Measurements from ENCODE around the gene SEPSECS. TPM values are rescaled to one million over a fixed set of nuclear protein-coding genes. Genes with fewer than 3 reads are reported as not detected.
A peak's percentile ranks its signal among the peaks of the same experiment; 100 is the strongest.

Gene SEPSECS
- total RNA-seq, 1 experiment from 2014 or later: 7.0 TPM

DNA sequence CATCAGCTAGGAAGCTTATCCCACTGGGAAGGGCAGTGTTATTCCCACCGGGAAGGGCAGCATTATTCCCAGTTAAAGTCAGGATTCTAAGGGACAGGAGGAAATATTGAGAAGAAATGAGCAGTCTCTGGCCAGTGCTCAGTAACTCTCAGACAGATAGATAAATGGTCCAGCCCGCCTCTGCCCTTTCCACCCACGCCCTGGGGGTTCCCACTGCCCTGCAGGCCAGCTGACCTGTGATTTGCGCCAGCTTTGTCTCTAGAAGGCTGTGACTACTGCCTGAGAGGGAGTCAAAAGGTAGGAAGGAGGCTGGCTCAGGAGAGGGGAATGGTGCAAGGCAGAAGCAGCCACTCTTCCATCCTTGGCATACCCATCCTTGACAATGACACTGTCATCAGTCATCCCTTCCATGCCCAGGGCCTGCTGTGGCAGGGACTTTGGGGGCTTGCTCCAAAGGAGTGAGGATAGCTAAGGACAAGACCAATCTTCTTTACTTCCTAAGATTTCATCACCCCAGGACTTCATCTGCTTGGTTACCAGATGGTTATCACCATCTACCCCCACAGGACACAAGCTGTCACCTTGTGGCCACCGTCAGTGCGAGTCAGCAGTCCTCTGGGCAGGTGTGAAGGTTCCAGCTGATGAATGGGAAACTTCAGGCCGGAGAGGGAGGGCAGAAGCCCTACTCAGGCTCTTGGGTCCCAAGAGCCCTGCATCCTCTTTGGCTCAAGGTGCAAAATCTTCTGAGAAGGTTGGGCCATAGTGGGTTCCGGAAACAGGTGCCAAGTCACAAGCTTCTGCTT is 49.5 kb downstream of the SEPSECS start:
- no peak for DNase-seq (ENCODE audit: low read depth)

DNA sequence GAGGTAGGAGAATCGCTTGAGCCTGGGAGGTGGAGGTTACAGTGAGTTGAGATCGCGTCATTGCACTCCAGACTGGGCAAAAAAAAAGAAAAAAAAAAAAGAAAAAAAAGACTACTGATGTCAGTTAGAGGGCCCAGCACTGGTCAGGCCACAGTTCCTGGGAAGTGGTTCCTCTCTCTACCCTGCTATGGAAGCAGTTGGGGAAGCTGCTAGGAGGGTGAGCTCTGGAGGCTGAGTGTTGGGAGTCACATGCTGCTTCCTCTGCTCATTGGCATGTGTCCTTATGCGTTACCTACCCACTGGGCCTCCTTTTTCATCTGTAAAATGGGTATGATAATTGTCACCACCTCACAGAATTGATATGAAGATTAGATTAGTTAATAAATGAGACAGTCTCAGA is 50.7 kb downstream of the SEPSECS start:
- DNase-seq (ENCODE audit: low read depth): no peak

DNA sequence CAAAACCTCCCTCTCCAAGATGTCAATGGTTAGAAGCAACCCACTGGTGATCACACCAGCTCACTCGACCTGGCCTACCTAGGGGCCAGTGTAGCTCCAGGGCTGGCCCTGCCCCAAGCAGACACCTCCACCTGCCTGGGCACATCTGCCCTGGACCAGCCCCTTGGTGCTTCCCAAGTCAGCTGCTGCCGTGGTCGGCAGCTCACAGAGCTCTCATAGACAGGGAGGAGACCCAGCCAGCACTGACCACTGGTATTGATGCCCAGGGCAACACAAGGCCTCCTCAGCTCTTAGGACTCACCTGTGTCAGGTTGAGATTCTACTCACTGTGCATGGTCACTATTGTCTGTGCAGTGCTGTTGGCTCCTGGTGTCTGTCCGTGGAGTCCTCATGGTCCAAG is 51.7 kb downstream of the SEPSECS start:
- no peak for DNase-seq (ENCODE audit: low read depth)

DNA sequence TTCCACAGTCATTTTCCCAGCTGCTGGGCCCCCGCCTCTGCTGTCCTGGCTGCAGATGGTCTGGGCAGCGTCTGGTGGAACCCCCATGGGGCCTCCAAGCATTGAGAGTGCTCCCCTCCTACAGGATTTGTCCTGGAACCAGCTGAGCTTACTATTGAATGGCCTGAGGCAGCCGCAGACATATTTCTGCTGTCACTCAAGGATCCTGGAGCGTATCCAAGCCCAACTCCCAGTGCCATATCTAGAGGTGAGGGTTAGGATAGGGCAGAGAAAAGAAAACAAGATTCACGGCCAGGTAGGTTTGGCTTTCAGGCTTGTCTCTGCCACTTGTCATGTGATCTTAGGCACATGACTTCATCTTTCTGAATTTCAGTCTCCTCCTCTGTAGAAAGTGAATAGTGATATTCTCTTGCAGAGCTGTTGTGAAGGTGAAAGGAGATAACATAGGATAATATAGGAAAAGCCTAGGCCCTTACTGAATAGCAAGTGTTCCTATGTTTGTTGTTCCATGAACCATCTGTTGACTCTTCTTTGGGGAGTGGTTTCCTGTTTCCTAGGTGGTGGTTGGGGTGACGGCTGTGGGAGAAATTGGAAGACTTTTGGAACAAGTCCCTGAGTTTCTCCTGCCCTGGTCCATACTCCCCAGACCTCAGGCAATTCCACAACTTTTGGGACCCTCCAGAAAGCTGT is 52.3 kb downstream of the SEPSECS start:
- peak; percentile 10 for DNase-seq (ENCODE audit: low read depth)

DNA sequence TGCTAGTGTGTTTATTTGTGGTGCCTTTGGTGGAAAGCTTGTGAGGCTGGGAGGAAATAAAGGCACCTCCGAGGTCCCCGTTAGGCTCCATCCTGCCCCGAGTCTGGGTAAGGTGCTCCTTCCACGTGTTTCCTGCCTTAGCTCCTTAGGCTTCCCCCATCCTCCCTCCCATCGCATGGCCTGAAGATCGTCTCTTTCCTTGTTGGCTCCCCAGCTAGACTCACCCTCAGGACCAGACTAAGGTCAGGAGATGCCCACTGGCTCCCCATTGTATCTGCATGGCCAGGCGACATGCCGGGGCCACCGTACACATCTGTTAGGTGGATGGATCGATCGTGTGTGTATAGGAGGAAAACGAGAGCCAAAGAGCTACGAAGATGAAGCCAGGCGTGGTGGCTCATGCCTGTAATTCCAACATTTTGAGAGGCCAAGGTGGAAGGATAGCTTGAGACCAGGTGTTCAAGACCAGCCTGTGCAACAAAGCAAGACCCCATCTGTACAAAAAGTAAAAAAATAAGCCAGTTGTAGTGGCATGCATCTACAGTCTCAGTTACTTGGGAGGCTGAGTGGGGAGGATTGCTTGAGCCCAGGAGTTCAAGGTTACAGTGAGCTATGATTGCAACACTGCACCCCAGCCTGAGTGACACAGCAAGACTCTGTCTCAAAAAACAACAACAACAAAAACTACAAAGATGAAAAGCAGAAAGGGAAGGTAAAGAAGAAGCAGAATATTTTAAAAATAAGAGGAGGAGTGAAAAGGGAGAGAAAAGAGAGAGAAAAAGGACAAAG is 53.7 kb downstream of the SEPSECS start:
- DNase-seq (ENCODE audit: low read depth): no peak

DNA sequence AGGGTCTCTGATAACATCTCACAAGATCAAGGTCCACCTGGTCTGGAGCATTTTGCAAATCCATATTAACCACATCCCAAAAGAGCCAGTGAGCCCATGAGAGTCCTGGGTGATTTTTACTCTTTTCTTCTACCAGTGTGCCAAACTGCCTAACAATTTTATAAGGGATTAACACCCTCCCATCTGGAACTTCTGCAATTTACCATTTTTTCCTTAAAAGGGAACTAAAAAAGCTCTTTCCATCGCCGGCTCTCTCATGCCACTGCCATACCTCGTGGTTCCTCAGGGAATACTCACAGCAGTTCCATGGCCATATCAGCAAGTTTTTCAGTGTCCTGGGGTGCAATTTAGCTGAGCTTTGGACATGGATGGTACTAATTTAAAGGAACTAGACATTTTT is 55.7 kb downstream of the SEPSECS start:
- DNase-seq (ENCODE audit: low read depth): no peak

DNA sequence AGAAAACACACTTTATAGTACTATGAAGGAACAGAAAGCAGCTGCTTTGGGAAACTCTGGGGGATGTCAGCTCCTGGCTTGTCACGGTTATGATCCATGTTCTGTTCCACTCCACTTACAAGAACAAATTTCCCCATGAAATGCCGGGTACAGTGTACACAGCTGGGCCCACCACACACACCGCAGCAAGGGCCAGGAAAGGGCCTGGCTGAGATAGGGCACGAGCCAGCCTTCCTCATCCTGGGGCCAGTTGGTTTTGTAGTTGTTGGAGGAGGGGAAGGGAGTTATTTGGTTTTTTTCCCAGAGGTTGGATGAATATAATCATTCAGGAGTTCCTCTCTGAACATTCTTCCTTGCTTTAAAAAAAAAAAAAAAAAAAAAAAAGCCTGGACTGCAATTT is 56.8 kb downstream of the SEPSECS start:
- DNase-seq (ENCODE audit: low read depth): no peak

DNA sequence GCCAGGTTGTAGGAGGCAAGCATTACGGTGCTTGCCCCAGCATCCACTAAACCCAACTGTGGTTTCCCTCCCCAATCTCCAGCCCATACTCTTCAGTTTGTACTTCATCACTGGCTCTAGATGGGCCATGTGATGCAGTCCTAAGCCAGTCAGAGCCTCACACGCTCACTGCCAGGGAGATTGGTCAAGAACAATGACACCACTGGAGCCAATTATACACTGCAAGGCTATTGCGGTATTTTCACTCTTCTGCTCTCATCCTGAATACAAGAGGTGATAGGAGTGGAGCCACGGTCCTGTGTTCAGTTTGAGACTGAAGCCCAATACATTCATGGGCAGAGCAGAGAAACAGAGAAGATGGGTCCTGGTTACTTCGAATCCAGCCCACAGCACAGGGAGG is 58.4 kb downstream of the SEPSECS start:
- DNase-seq (ENCODE audit: low read depth): no peak

DNA sequence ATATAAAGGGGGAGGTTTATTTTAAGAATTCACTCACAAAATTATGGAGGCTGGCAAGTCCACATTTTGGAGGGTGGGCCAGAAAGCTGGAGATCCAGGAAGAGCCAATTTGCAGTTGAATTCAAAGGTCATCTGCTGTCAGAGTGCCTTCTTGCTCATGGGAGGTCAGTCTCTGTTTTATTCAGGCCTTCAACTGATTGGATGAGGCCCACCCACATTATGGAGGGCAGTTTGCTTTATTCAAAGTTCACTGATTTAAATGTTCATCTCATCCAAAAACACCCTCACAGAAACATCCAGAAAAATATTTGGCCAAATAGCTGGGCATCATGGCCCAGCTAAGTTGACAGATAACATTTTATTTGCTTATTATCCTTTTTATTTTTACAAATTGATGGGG is 59.5 kb downstream of the SEPSECS start:
- DNase-seq (ENCODE audit: low read depth): no peak

DNA sequence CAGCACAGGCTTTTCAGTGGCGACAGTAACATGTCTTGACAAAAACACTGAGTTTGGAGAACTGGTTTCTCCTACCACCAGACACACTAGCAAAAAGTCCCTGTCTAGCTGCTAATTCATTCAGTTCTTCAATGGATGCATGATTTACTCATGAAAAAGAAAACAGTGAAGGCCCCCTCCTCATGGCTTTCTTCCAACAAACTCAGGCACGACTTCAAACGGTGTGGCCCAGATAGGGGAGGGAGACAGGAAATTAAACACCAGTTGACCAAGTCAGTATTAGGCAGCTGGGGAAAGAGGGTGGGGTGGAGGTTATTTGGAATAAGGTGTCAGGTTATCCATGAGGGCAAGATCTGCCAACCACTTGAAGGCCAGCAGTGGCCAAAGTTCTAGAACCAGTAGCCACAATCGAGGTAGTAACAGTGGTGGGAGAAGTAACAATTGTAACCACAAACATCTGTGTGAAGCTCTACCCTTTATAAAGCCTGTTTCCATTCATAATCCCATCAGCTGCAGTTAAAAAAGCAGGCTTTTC is 60.2 kb downstream of the SEPSECS start:
- no peak for DNase-seq (ENCODE audit: low read depth)

DNA sequence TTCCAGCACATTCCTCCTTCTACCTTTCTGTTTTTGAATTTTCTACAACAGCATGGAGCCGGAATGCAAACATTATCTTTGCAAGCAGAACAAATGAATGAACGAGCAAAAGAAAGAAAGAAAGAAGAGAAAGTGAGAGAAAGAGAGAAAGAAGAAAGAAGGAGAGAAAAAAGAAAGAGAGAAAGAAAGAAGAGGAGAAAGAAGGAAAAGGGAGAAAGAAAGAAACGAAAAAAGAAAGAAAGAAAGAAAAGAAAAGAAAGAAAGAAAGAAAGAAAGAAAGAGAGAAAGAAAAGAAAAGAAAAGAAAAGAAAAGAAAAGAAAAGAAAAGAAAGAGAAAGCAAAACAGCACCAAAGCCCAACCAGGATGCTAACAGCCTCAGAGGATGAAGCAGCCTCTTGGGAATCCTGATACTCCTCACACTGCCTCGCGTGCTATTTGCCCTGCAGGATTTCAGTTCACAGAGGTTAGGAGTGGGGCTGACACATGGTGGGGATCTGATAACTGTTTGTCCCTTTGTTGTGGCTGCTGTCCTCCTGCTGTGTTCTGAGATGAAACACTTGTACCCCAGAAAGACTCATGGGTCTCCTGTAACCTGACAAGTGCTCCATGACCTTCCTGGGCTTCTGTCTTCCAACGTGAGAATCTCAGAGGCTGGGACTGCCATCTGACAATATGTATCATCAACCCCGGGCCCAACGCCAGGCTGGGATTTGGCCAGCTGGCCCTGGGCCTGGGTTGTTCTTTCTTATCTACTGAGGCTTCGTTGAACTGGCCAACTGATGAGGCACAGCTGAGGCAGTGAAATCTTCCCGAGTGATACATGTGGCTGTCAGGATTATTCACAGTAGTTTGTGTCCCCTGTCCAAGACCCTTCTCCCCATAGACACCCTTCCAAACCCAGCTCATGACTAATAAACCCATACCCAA is 61.0 kb downstream of the SEPSECS start:
- DNase-seq (ENCODE audit: low read depth): peak; percentile 69

DNA sequence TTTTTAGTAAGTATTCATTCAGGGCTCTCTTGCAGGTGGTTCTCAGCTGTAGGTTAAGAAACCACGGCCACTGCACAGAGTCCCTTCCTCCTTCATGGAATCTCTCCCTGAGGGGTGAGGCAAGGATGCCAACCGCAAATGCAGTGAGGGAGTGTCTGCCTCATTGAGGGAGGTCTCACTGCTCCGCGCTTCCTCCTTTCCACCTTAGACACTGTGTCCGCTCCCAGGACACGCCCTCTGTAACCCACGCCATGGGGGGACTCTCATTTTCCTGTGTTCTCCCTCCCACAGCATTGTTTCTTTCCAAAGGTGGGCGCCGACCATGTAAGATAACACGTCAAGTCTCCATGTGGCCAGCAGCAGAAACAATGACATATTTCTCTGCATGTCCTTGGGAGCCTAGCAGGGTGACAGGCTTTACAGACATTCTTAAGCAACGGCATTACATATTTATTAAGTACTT is 63.2 kb downstream of the SEPSECS start:
- DNase-seq (ENCODE audit: low read depth): no peak

DNA sequence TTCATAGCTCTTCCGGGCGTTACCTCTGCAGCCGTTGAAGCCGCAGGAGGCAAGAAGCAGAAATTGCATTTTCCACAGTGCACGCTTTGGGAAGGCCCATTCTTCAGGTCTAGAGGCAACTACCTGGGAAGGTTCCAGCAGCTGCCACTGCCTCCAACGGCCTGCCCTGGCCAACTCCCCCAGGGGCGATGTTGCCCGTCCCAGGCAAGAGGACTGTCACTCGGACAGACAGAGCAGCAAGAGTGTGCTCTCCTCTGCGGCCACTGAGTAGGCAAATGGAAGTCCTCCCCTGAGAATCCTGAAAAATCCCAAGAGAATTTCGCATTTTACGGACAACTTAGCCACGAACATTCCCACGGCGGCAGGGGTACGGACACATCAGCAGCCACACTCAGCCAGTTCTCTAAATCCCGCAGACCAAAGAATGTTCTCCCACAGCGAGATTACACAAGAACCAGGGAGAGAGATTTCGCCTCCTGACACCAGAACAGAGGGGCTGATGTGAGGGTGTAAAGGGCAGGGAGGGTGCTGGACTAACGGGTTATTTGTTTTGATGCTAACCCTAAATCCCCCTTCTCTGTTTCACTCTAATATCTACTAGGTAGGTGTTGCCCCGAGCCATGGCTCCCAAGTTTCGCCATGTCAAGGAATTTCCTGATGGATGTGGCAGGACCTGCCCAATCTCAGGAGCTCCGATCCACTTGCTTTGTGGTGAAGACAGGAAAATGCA is 63.8 kb downstream of the SEPSECS start:
- DNase-seq (ENCODE audit: low read depth): no peak

DNA sequence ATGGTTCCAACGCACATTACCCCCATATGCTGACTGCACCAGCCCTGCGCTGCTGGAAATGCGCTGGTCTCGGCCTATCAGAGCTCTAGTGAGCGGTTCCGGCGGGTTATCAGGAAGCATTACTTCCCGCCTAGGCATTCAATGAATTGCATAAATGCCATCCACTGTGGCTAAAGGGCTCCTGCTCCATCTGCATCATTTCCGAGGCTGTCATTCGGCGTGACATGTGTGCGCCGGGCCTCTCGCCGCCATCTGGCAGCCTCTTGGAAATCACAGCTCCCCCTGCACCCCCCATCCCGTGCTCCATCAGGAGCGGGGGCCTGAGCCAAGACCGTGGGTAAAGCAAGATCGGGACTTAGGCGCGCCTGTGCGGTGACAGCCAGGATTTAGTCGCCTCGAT is 64.4 kb downstream of the SEPSECS start:
- no peak for DNase-seq (ENCODE audit: low read depth)

DNA sequence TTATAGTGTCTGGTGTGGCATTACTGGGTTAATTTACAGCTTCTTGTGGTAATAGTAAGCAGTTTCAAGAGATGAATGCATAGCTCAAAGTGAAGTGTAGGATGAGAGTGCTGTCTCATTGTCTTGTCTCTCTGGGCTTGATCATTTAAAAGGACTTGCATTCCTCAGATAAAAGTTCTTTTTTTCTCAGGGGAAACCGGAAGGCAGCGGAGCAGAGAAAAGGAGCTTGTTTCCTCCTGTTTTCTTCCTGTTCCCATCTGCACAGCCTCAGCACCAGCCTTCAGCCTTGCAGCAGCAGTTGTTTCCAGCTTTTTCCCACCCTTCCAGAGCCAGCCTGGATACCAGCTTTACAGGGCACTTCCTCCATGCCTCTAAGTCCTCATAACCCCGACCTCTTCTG is 68.1 kb downstream of the SEPSECS start:
- no peak for DNase-seq (ENCODE audit: low read depth)

DNA sequence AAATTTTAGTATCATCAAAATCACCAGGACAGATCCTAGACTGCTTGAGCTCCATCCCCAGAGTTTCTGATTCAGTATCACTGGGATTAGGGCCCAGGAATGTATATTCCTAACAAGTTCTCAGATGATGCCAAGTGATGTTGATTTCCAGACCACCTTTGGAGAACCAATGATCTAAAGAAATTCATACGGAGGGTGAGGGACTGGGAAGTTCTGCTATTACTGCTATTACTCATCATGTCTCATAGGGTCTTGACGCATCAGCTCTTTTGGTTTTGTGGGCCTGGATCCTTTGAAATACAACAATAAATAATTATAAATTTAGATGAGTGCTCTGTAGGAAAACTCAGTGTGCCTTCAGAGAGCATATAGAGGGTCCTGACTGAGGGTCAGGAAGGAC is 69.7 kb downstream of the SEPSECS start:
- peak; percentile 34 for DNase-seq (ENCODE audit: low read depth)

DNA sequence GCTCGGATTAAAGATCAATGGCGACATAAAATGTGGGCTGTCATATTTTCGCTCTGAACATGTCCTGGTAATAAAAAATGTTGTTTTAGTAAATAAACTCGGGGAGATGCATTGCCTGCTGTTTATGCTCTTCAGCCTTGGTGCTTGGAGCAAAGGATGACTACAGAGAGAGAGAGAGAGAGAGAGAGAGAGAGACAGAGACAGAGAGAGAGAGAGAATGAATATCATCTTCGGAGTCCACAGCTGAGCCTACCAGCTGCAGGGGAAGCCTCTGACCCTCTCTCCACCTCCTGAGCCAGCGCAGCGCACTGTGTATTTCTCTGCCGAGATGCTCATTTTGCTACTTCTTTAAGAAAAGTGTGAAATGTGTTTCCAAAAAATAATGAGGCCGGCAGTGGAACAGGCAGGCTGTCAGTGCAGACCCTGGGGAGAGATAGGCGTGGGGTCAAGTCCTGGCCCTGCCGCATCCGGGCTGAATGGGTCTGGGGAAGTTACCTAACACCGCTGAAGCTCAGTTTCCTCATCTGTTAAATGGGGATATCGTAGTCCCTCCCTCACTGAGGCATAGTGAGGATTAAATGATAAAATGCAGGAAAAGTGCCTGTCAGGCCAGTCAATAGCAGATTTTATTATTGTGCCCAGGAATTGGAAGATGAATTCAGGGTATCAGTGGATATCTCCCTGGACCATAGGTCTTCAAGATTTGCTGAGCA is 71.0 kb downstream of the SEPSECS start:
- DNase-seq (ENCODE audit: low read depth): no peak

DNA sequence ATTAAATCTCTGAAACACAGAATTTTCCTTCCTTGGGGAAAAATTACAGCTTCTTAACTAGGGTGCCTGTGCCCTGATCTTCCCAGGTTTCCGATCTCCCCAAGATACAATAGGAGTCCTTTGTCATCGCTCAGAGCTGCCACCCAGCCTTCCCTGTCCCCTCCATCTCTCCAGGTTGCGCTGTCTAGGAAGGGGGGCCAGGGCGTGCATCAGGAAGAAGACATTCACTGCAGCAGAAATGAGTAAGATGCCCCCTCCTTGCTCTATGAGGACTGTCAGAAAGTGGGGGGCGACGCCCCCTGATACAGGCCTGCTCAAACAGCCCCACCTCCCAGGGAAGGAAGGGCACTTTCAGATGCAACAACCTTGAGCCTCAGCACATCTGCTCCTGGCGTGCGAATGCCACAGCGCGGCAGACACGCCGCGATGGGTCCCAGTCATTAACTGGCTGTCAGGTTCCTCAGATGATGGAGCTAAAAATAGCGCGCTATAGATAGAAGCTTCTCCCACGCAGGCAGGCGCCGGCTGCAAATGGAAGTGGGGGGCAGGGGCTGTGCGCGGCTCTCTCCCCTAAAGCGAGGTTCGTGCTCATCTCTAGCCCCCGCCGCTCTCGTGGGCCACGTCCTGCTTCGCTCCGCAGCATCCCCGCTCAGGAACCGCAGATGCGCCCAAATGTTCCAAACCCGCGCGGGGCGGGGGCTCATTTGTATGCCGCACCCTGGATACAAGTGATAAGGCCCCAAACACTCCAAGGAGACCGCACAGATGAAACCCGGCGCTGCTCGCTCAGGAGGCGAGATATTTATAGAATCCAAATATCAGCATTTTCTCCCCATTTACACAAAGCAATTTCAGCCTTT is 71.9 kb downstream of the SEPSECS start:
- DNase-seq (ENCODE audit: low read depth): no peak

DNA sequence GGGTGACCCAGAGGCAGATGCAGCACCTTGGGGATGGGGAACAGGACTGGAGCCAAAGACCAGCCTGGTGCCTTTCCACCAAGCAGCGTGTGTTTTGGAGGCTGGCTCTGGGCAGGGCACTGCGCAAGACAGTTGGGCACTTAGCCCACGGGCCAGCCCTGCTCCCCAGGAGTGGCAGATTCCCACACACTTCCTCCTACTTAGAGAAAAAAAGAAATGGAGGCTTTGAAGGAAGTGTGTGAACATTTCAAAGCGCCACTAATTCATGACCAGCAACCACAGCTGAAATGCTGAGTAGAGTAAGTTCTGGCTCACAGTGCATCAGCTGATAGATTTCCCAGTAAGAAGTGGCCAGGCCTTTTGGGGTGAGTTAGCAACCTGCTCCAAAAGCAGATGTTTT is 74.6 kb downstream of the SEPSECS start:
- DNase-seq (ENCODE audit: low read depth): no peak
